CD8-positive, alpha-beta memory T cell (primary cell): ENCODE results near the gene GRHL1. TPM values are rescaled to one million over a fixed set of nuclear protein-coding genes. Genes with fewer than 3 reads are reported as not detected.

Source experiments
- CTCF ChIA-PET: fragments of 350-600 bp; sonication (Branson Sonifier 250); formaldehyde crosslinking; loops from one replicate; lab custom pipeline; 2021; ENCODE audit warnings: antibody characterized with exemption; lab: Charles Lee
- POLR2A ChIA-PET: fragments of 350-600 bp; sonication (Branson Sonifier 250); formaldehyde crosslinking; loops from one replicate; lab custom pipeline; 2021; ENCODE audit warnings: antibody characterized with exemption; lab: Charles Lee
- DNase-seq, 5 donors: peaks; one replicate each; pipeline versions ENCODE4 v3.0.0 to v3.0.0-alpha.2; 2020 to 2022; ENCODE audit warnings: mixed read lengths in 1 of 5
- H3K27ac ChIP-seq: one replicate; pipeline ENCODE4 v1.7.0; 2013; ENCODE audit warnings: low read depth, mild to moderate bottlenecking, low read length, moderate library complexity
- H3K27me3 ChIP-seq: 2 replicates; pipeline ENCODE4 v1.7.0; 2013; ENCODE audit warnings: low read length, mild to moderate bottlenecking; ENCODE audit not compliant: insufficient read depth, poor library complexity, severe bottlenecking
- H3K36me3 ChIP-seq: 2 replicates; pipeline ENCODE4 v1.7.0; 2013; ENCODE audit warnings: mild to moderate bottlenecking, low read length, moderate library complexity; ENCODE audit not compliant: insufficient read depth
- H3K4me1 ChIP-seq: 2 replicates; pipeline ENCODE4 v1.7.0; 2013; ENCODE audit warnings: mild to moderate bottlenecking, low read length, moderate library complexity; ENCODE audit not compliant: insufficient read depth
- H3K4me3 ChIP-seq: 2 replicates; pipeline ENCODE4 v1.7.0; 2013; ENCODE audit warnings: mild to moderate bottlenecking, low read length
- H3K9me3 ChIP-seq: 2 replicates; pipeline ENCODE4 v1.7.0; 2013; ENCODE audit warnings: mild to moderate bottlenecking, low read length
- H3K27ac Mint-ChIP-seq, 8 donors: one replicate each; pipeline ENCODE4 v1.8.0; 2020 to 2021; ENCODE audit warnings: mixed read lengths in 8 of 8, mild to moderate bottlenecking in 6 of 8, inconsistent platforms in 3 of 8, moderate library complexity in 3 of 8
- H3K27me3 Mint-ChIP-seq, 2 donors: one replicate each; pipeline ENCODE4 v1.8.0; 2020 to 2021; ENCODE audit warnings: mixed read lengths in 2 of 2, mild to moderate bottlenecking in 1 of 2, moderate library complexity in 1 of 2
- H3K36me3 Mint-ChIP-seq, 3 donors: one replicate each; pipeline ENCODE4 v1.8.0; 2020 to 2021; ENCODE audit warnings: mixed read lengths in 3 of 3, inconsistent platforms in 1 of 3, mild to moderate bottlenecking in 1 of 3
- H3K4me1 Mint-ChIP-seq, 3 donors: one replicate each; pipeline ENCODE4 v1.8.0; 2020 to 2021; ENCODE audit warnings: mixed read lengths in 3 of 3, inconsistent platforms in 1 of 3, mild to moderate bottlenecking in 1 of 3
- H3K4me3 Mint-ChIP-seq, 7 donors: one replicate each; pipeline ENCODE4 v1.8.0; 2020 to 2021; ENCODE audit warnings: mixed read lengths in 7 of 7, mild to moderate bottlenecking in 6 of 7, moderate library complexity in 4 of 7, inconsistent platforms in 2 of 7
- H3K9me3 Mint-ChIP-seq, 5 donors: one replicate each; pipeline ENCODE4 v1.8.0; 2020 to 2022; ENCODE audit warnings: mixed read lengths in 5 of 5, mild to moderate bottlenecking in 3 of 5, moderate library complexity in 2 of 5, inconsistent platforms in 1 of 5
- polyA plus RNA-seq: library from polyadenylated mRNA; unstranded; fragments of 300-500 nt; fragmentation: Illumina TruSeq; gene quantifications from one replicate; pipeline ENCODE4 v1.2.3, GENCODE V29; 2021
- total RNA-seq, 2 experiments: library from RNA; stranded (reverse); gene quantifications; one replicate each; pipeline ENCODE4 v1.2.3, GENCODE V29; 2021

The GRHL1 gene
- total and polyA plus RNA-seq, 3 experiments from 2014 or later: 0.12 to 0.93 (median 0.88) TPM

DNA sequence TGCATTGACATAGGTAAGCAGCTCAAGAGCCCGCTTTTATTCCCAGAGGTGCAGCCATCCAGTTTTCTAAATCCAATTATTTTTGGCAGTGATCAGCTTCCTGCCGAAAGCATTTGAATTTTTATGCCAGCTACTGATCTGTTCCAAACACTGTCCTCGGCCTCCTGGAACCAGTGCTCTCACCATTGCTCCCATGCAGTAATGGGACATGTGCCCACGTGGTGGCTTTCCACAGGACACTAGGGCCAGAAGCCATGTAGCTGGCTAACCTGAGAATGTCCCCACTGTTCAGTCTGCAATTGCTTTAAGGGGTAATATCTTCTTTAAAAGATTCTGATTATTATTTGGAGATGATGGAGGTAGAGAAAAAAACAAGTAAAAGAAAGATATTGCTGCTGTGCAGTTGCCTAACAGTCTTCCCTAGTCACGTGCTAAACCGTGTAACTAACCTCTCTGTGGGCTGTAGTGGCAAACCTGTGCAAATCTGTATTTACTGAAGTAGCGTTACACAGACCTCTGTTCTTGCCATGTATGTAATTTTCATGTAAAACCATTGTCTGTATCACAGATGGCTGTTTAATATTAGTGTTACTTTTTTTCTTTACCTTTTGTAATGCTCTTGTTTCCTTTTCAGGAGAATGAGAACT lies 13.0 kb downstream of the GRHL1 start:
- Histone ChIP-seq H3K27me3 (no peaks in the 10 kb centered on the region), H3K4me3 (no peak overlapping the region), H3K9me3 (no peaks in the 10 kb centered on the region), H3K27ac (no peak overlapping the region), H3K36me3 (no peaks in the 10 kb centered on the region), H3K4me1 (peaks cover 6% of the 10 kb centered on the region)
- ChIA-PET CTCF (interaction anchor here (0.9 kb wide), 1 partner anchor 165 kb away, joined by 3 read pairs; no protein-coding TSS in a partner anchor), POLR2A (no interaction called here)
- no peak overlapping the region for H3K4me3 Mint-ChIP-seq
- H3K36me3 Mint-ChIP-seq: no peaks in the 10 kb centered on the region
- no peak overlapping the region for H3K27ac Mint-ChIP-seq
- no peaks in the 10 kb centered on the region for H3K9me3 Mint-ChIP-seq
- no peak for DNase-seq
- peaks cover 1 to 7% of the 10 kb centered on the region in 2 donors for H3K27me3 Mint-ChIP-seq
- H3K4me1 Mint-ChIP-seq: peaks cover 5 to 15% (median 14%) of the 10 kb centered on the region in 3 donors

GRCh38 chr2:9965119-9965822 lies 13.8 kb downstream of the GRHL1 start:
- Histone ChIP-seq H3K27me3 (no peaks in the 10 kb centered on the region), H3K36me3 (no peaks in the 10 kb centered on the region), H3K4me1 (peaks cover 6% of the 10 kb centered on the region), H3K9me3 (no peaks in the 10 kb centered on the region), H3K4me3 (no peak overlapping the region), H3K27ac (no peak overlapping the region)
- peak overlapping the region in 2 of 7 donors; percentile 35 to 69 for H3K4me3 Mint-ChIP-seq
- H3K27me3 Mint-ChIP-seq: peaks cover 1 to 4% of the 10 kb centered on the region in 2 donors
- H3K9me3 Mint-ChIP-seq: no peaks in the 10 kb centered on the region
- CTCF ChIA-PET: interaction anchor here (2.4 kb wide), 1 partner anchor 19 kb away, joined by 7 read pairs; no protein-coding TSS in a partner anchor
- H3K4me1 Mint-ChIP-seq: peaks cover 5 to 15% (median 14%) of the 10 kb centered on the region in 3 donors
- POLR2A ChIA-PET: no interaction called here
- peak overlapping the region in 3 of 8 donors; percentile 4 to 61 (median 9) for H3K27ac Mint-ChIP-seq
- no peaks in the 10 kb centered on the region for H3K36me3 Mint-ChIP-seq
- DNase-seq: no peak

DNA sequence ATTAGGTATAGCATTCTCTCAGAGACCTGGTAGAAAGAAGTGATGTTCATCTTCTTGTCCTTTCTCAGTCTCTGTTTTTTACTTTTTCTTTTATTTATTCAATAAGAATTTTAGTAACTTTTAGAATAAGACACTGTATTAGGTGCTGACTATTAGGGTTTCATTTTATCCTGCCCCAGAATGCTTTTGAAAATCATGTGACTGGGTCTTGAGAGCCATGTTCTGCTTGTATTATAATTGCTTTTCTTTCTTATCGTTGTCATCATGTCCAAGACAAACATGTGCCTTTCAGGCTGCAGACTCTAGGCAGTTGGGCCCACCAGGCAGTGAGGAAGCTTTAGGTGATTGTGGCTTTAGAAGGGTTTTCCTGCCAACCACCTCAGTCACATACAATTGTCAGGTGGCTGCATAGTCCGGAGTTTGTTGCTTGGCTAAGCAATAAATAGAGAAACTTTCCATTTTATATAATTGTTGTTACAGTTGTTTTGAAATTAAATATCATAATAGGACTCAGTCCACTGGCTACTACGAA lies 15.1 kb downstream of the GRHL1 start:
- no peak overlapping the region for H3K4me3 Mint-ChIP-seq
- no peaks in the 10 kb centered on the region for H3K9me3 Mint-ChIP-seq

DNA sequence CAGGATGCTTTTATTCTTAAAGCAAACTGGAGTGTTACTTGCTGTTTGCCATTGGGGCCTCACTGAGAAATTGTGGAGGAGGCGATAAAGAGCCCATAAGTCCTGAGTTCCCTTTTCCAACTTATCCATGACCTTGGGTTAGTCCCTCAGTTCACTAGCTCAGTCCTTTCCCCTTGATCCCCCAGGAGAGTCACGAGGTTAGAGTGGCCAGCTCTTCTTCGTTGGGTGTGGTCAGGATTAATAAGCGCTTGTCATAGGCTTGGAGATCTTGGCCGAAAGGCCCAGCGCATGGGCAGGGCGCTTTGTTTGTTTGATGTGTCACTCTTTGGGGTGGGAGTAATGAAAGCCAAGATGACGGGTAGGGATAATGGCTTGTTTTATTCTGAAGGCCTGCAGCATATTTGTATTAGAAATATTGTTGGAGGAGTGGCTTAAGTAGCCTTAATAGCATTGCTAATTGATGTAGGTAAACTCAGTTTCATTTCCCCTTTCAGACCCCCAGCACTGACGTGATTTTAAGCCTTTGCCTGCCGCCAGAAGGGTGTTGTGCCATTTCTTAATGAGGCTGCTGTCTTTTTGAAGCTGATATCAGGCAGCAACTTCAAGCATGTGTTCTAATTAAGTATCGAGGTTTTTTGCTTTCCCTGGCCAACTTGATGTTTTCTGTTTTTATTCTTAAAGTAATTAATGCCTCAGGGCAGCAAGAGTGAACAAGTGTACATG lies 15.7 kb downstream of the GRHL1 start:
- no peaks in the 10 kb centered on the region for H3K9me3 Mint-ChIP-seq
- H3K4me1 Mint-ChIP-seq: peaks cover 5 to 15% (median 14%) of the 10 kb centered on the region in 3 donors
- Histone ChIP-seq H3K36me3 (no peaks in the 10 kb centered on the region), H3K9me3 (no peaks in the 10 kb centered on the region), H3K4me3 (no peak overlapping the region), H3K27me3 (no peaks in the 10 kb centered on the region), H3K4me1 (peaks cover 6% of the 10 kb centered on the region), H3K27ac (peak overlapping the region; percentile 35)
- no peak overlapping the region for H3K4me3 Mint-ChIP-seq
- ChIA-PET CTCF (interaction anchor here (2.4 kb wide), 1 partner anchor 17 kb away, joined by 7 read pairs; no protein-coding TSS in a partner anchor), POLR2A (no interaction called here)
- H3K27me3 Mint-ChIP-seq: no peaks in the 10 kb centered on the region
- no peak overlapping the region for H3K27ac Mint-ChIP-seq
- no peaks in the 10 kb centered on the region for H3K36me3 Mint-ChIP-seq
- DNase-seq: no peak

More for the DNA sequence above, 15.1 kb downstream of the GRHL1 start:
- Histone ChIP-seq H3K4me1 (peaks cover 6% of the 10 kb centered on the region), H3K27ac (peak overlapping the region; percentile 35), H3K9me3 (no peaks in the 10 kb centered on the region), H3K27me3 (no peaks in the 10 kb centered on the region), H3K4me3 (no peak overlapping the region), H3K36me3 (no peaks in the 10 kb centered on the region)
- POLR2A ChIA-PET: no interaction called here
- CTCF ChIA-PET: interaction anchor here (2.4 kb wide), 1 partner anchor 18 kb away, joined by 7 read pairs; no protein-coding TSS in a partner anchor
- peaks cover 5 to 15% (median 14%) of the 10 kb centered on the region in 3 donors for H3K4me1 Mint-ChIP-seq
- peak overlapping the region in 1 of 8 donors; percentile 63 for H3K27ac Mint-ChIP-seq
- no peak for DNase-seq
- no peaks in the 10 kb centered on the region for H3K36me3 Mint-ChIP-seq
- peaks cover 0 to 1% of the 10 kb centered on the region in 2 donors for H3K27me3 Mint-ChIP-seq

DNA sequence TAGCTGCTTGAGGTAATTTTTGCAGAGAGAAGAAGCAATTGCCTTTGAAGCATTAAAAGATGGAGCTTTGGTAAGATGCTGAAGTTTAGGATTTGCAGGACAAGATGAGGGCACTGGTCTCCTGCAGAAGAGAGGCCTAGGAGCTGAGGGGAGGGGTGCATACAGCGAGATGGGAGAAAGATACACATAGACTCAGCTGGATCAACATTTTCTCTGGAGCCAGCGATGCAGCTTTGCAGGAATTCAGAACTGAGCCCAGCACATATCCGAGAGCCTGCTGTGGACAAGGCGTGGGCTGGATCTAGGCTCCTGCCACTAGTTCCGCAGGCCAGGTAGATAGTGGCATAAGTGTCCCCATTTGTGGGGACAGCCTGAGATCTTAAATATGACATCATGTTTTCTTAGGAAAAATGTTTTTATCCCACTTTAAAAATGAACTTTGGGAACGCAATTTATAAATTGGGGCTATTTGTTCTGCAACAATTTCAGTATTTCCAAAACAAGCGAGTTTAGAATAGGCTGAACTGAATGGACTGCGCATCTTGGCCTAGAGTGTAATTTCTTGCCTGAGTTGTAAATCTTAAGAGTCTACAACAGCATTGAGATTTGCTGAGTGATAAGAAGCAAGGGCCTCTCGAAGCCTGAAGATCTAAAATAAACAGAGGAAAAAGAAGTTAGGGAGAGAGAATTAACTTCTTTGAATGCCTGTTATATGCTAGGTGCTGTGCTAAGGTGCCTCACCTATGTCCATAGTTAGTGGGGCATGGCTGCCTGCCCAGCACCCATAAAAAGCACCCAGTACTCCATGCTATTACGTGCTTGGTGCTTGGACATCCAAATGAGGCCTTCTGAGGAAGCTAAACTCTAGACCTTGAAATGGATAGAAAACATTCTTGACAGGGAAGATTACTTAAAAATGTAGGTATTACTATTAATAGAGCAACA lies 17.3 kb downstream of the GRHL1 start:
- Mint-ChIP-seq H3K4me1 (peaks cover 5 to 15% (median 14%) of the 10 kb centered on the region in 3 donors), H3K27ac (no peak overlapping the region), H3K9me3 (no peaks in the 10 kb centered on the region), H3K4me3 (no peak overlapping the region), H3K36me3 (no peaks in the 10 kb centered on the region), H3K27me3 (peaks cover 0 to 4% of the 10 kb centered on the region in 2 donors)
- Histone ChIP-seq H3K27me3 (no peaks in the 10 kb centered on the region), H3K4me3 (no peak overlapping the region), H3K9me3 (no peaks in the 10 kb centered on the region), H3K4me1 (peaks cover 6% of the 10 kb centered on the region), H3K36me3 (no peaks in the 10 kb centered on the region), H3K27ac (no peak overlapping the region)
- CTCF ChIA-PET: interaction anchor here (1.0 to 1.6 kb wide), 3 partner anchors 8 to 16 kb away, joined by 5 read pairs; no protein-coding TSS in a partner anchor
- DNase-seq: no peak
- POLR2A ChIA-PET: no interaction called here

DNA sequence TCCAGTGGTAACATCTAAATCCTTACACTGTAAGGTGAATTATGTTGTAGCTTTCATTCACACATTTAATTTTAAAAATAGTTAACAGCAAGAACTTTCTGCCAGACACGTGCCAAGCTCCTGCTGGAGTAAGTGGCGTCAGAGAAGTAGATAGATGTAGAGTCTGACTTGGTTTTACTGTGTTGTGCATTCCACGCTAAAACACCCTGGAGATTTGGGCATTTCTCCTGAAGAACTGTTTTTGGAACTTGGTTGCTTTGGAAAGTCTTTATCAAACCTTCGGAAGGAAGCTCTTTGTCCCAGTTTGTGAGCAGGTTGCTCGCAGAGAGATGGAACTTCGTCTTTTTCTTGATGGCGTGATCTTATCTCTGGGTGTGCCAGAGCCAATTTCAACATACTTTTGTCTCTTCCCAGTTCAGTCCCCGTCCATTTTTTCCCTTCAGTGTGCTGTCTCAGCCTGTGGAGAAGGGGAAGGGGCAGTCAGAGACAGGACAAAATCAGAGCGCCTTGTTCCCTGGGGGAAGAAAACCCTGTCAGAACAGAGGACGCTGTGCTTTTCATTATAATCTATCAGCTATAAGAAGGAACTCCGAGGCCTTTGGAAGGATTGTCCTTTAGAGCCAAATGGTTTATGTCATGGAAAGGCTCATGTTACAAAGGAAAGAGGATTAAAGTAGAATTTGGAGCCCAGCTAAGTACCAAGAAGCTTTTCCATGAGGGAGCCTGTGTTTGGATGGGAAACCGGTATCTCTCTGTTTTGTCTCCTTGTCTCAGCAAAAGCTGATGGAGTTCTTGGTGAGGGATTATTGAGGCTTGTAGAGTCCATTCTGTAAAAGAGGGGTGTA lies 18.9 kb downstream of the GRHL1 start:
- Mint-ChIP-seq H3K27ac (no peak overlapping the region), H3K36me3 (no peaks in the 10 kb centered on the region), H3K4me3 (no peak overlapping the region), H3K4me1 (peaks cover 4 to 8% (median 6%) of the 10 kb centered on the region in 3 donors), H3K9me3 (no peaks in the 10 kb centered on the region), H3K27me3 (peaks cover 0 to 4% of the 10 kb centered on the region in 2 donors)
- ChIA-PET CTCF (interaction anchor here (1.5 to 2.2 kb wide), 4 partner anchors 10 to 78 kb away, joined by 5 to 11 read pairs (median 6); no protein-coding TSS in a partner anchor), POLR2A (no interaction called here)
- no peak overlapping the region for H3K27ac ChIP-seq
- H3K36me3 ChIP-seq: no peaks in the 10 kb centered on the region
- DNase-seq: no peak
- H3K9me3 ChIP-seq: no peaks in the 10 kb centered on the region
- no peaks in the 10 kb centered on the region for H3K4me1 ChIP-seq
- H3K27me3 ChIP-seq: no peaks in the 10 kb centered on the region
- no peak overlapping the region for H3K4me3 ChIP-seq
